ENCODE measurements around the gene KDM5A.
"Not testable (repeated sequence)": the region's sequence is repeated elsewhere in the genome, so short reads cannot be mapped to it uniquely, and the experiment has no call there.

Gene KDM5A

DNA sequence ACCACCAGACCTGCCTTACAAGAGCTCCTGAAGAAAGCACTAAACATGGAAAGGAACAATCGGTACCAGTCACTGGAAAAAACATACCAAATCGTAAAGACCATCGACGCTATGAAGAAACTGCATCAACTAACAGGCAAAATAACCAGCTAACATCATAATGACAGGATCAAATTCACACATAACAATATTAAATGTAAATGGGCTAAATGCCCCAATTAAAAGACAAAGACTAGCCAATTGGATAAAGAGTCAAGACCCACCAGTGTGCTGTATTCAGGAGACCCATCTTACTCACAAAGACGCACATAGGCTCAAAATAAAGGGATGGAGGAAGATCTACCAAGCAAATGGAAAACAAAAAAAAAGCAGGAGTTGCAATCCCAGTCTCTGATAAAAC is 89.6 kb downstream of the KDM5A start:
- not testable (repeated sequence) for H3K9ac ChIP-seq (ENCODE audit: low read length); H3K4me3 ChIP-seq (ENCODE audit: low read depth, low read length); H3K27ac ChIP-seq (ENCODE audit: low read depth, low read length); H3K27me3 ChIP-seq (ENCODE audit: control insufficient read depth, insufficient read depth, low read length); H3K9me3 ChIP-seq (ENCODE audit: control insufficient read depth, insufficient read depth, low read depth, low read length); H3K4me1 ChIP-seq (ENCODE audit: control insufficient read depth, insufficient read depth, low read length)
- H3K36me3 ChIP-seq (ENCODE audit: control insufficient read depth, insufficient read depth, low read length), result peaks cover 43% of the 10 kb centered on the region

GRCh38 chr12:298059-298458 is 91.1 kb downstream of the KDM5A start:
- H3K4me3 ChIP-seq (ENCODE audit: low read depth, low read length); H3K9me3 ChIP-seq (ENCODE audit: control insufficient read depth, insufficient read depth, low read depth, low read length); H3K27me3 ChIP-seq (ENCODE audit: control insufficient read depth, insufficient read depth, low read length); H3K4me1 ChIP-seq (ENCODE audit: control insufficient read depth, insufficient read depth, low read length); H3K27ac ChIP-seq (ENCODE audit: low read depth, low read length); H3K9ac ChIP-seq (ENCODE audit: low read length): not testable (repeated sequence)
- H3K36me3 ChIP-seq (ENCODE audit: control insufficient read depth, insufficient read depth, low read length), result peaks cover 43% of the 10 kb centered on the region

DNA sequence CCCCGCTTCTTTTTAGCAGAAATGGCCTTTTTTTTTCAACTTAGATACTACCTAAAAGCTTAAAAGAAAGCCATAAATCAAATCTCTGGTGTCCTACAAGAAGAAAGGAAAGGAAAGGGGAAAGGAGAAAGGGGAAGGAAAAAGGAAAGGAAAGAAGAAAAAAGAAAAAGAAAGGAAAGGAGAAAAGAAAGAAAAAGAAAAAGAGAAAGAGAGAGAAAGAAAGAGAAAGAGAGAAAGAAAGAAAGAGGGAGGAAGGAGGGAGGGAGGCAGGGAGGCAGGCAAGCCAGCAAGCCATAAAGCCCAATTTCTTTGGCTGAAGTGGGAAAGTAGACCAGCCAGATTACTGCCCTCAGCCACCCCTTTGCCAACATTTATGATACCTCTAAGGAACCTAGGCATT is 94.0 kb downstream of the KDM5A start:
- Histone ChIP-seq H3K4me3 (ENCODE audit: low read depth, low read length) (no peak overlapping the region), H3K9ac (ENCODE audit: low read length) (no peak overlapping the region), H3K27ac (ENCODE audit: low read depth, low read length) (no peak overlapping the region), H3K27me3 (ENCODE audit: control insufficient read depth, insufficient read depth, low read length) (no peaks in the 10 kb centered on the region), H3K4me1 (ENCODE audit: control insufficient read depth, insufficient read depth, low read length) (no peaks in the 10 kb centered on the region), H3K9me3 (ENCODE audit: control insufficient read depth, insufficient read depth, low read depth, low read length) (no peaks in the 10 kb centered on the region), H3K36me3 (ENCODE audit: control insufficient read depth, insufficient read depth, low read length) (peaks cover 60% of the 10 kb centered on the region)

- Histone ChIP-seq H3K27me3 (ENCODE audit: control insufficient read depth, insufficient read depth, low read length) (no peaks in the 10 kb centered on the region), H3K9me3 (ENCODE audit: control insufficient read depth, insufficient read depth, low read depth, low read length) (no peaks in the 10 kb centered on the region), H3K4me1 (ENCODE audit: control insufficient read depth, insufficient read depth, low read length) (no peaks in the 10 kb centered on the region), H3K4me3 (ENCODE audit: low read depth, low read length) (no peak overlapping the region), H3K9ac (ENCODE audit: low read length) (no peak overlapping the region), H3K27ac (ENCODE audit: low read depth, low read length) (no peak overlapping the region), H3K36me3 (ENCODE audit: control insufficient read depth, insufficient read depth, low read length) (peaks cover 60% of the 10 kb centered on the region)
Measured at GRCh38 chr12:293199-293598, 95.9 kb downstream of the KDM5A start.

- H3K9me3 ChIP-seq (ENCODE audit: control insufficient read depth, insufficient read depth, low read depth, low read length), result no peaks in the 10 kb centered on the region
- H3K27ac ChIP-seq (ENCODE audit: low read depth, low read length), result no peak overlapping the region
- no peak overlapping the region for H3K4me3 ChIP-seq (ENCODE audit: low read depth, low read length)
- no peaks in the 10 kb centered on the region for H3K4me1 ChIP-seq (ENCODE audit: control insufficient read depth, insufficient read depth, low read length)
- H3K27me3 ChIP-seq (ENCODE audit: control insufficient read depth, insufficient read depth, low read length), result no peaks in the 10 kb centered on the region
- H3K9ac ChIP-seq (ENCODE audit: low read length), result no peak overlapping the region
- H3K36me3 ChIP-seq (ENCODE audit: control insufficient read depth, insufficient read depth, low read length), result peaks cover 55% of the 10 kb centered on the region
Measured at GRCh38 chr12:292186-292585, 96.9 kb downstream of the KDM5A start.

DNA sequence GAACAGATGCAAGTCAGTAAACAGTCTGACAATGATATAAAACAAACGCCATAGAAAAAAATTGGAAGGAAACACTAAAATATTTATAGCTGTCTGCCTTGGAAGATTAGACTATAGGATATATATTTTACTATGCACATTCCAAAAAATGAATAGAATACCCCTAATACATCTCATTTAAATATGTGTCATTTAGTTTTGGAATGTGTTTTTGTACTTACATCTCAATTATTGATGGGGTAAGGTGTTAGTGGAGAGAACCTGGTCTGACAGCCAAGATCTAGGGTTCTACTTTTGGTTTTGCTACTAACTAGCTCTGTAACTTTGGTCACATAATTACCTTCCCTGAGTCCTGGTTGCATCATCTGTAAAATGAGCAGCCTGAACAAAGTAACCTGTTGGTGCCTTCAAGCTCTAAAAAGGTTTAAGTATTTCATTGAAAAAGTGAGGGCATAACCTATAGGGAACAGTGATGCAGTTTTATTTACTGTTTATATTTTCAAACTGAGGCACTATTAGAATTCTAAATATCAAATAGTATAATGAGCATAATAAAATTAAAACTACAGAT is 97.9 kb downstream of the KDM5A start:
- Histone ChIP-seq H3K9me3 (ENCODE audit: control insufficient read depth, insufficient read depth, low read depth, low read length) (no peaks in the 10 kb centered on the region), H3K36me3 (ENCODE audit: control insufficient read depth, insufficient read depth, low read length) (peaks cover 53% of the 10 kb centered on the region), H3K9ac (ENCODE audit: low read length) (no peak overlapping the region), H3K4me1 (ENCODE audit: control insufficient read depth, insufficient read depth, low read length) (no peaks in the 10 kb centered on the region), H3K27me3 (ENCODE audit: control insufficient read depth, insufficient read depth, low read length) (no peaks in the 10 kb centered on the region), H3K4me3 (ENCODE audit: low read depth, low read length) (no peak overlapping the region), H3K27ac (ENCODE audit: low read depth, low read length) (no peak overlapping the region)

DNA sequence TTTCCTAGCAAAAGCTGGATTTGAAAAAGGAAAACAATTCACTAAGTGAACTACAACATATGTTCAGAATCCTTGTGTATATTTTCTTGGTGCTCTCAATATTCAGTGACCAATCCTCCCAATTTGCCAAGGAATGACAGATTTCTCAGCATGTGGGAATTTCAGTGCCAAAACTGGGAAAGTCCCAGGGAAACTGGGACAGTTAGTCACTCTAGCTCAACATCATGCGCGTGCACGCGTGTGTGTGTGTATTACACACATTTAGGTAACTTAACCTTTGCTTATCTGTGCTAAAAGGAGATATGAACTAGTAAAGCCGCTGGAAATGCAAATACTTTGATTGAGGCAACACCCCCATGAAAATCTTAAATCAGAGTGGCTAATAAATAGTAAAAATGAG is 100.4 kb downstream of the KDM5A start:
- H3K4me1 ChIP-seq (ENCODE audit: control insufficient read depth, insufficient read depth, low read length), result no peaks in the 10 kb centered on the region
- peaks cover 49% of the 10 kb centered on the region for H3K36me3 ChIP-seq (ENCODE audit: control insufficient read depth, insufficient read depth, low read length)
- H3K9me3 ChIP-seq (ENCODE audit: control insufficient read depth, insufficient read depth, low read depth, low read length), result no peaks in the 10 kb centered on the region
- H3K4me3 ChIP-seq (ENCODE audit: low read depth, low read length), result no peak overlapping the region
- no peak overlapping the region for H3K9ac ChIP-seq (ENCODE audit: low read length)
- no peaks in the 10 kb centered on the region for H3K27me3 ChIP-seq (ENCODE audit: control insufficient read depth, insufficient read depth, low read length)
- no peak overlapping the region for H3K27ac ChIP-seq (ENCODE audit: low read depth, low read length)

GRCh38 chr12:286531-287300 is 102.4 kb downstream of the KDM5A start:
- Histone ChIP-seq H3K4me3 (ENCODE audit: low read depth, low read length) (no peak overlapping the region), H3K36me3 (ENCODE audit: control insufficient read depth, insufficient read depth, low read length) (peaks cover 34% of the 10 kb centered on the region), H3K9ac (ENCODE audit: low read length) (no peak overlapping the region), H3K27me3 (ENCODE audit: control insufficient read depth, insufficient read depth, low read length) (no peaks in the 10 kb centered on the region), H3K27ac (ENCODE audit: low read depth, low read length) (no peak overlapping the region), H3K9me3 (ENCODE audit: control insufficient read depth, insufficient read depth, low read depth, low read length) (no peaks in the 10 kb centered on the region), H3K4me1 (ENCODE audit: control insufficient read depth, insufficient read depth, low read length) (no peaks in the 10 kb centered on the region)

DNA sequence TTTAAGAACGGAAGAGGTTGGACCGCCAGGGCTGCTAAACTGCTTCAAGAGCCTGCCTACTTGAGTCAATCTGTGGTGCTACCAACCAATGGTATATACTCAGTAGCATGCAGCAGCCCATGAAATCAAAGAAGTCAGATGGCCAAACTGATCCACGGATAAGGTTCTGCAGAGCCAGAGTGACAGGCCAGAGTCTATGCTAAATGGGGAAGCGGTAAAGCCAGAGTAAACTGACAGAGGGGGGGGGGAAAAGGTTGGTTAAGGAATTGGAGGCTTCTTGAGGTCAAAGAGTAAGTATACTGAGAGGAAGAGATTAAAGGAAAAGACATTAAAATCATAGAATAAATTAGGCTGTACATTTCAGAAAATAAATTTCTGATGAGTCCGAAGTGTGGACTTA is 111.1 kb downstream of the KDM5A start:
- no peaks in the 10 kb centered on the region; the same call in 1 of the 2 replicates for H3K36me3 ChIP-seq (ENCODE audit: control insufficient read depth, insufficient read depth, low read length)
- H3K9me3 ChIP-seq (ENCODE audit: control insufficient read depth, insufficient read depth, low read depth, low read length), result no peaks in the 10 kb centered on the region
- no peak overlapping the region for H3K4me3 ChIP-seq (ENCODE audit: low read depth, low read length)
- no peak overlapping the region for H3K27ac ChIP-seq (ENCODE audit: low read depth, low read length)
- H3K27me3 ChIP-seq (ENCODE audit: control insufficient read depth, insufficient read depth, low read length), result no peaks in the 10 kb centered on the region
- no peaks in the 10 kb centered on the region for H3K4me1 ChIP-seq (ENCODE audit: control insufficient read depth, insufficient read depth, low read length)
- no peak overlapping the region for H3K9ac ChIP-seq (ENCODE audit: low read length)

DNA sequence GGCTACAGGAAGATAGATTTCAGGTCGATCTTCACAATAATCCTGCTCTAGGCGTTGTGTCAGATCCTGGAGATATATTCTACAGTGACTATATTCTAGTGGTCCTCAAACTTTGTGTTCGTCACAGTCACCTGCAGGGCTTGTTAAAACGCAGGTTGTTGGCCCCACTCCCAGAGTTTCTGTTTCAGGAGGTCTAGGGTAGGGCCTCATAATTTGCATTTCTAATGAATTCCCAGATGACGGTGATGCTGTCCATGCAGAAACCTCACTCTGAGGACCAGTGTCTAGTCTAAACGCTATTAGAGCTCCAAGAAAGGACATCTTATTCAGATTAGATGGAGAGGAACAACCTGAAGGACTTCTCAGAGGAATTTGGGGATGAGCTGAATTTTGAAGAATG is 113.3 kb downstream of the KDM5A start:
- Histone ChIP-seq H3K9me3 (ENCODE audit: control insufficient read depth, insufficient read depth, low read depth, low read length) (no peaks in the 10 kb centered on the region), H3K9ac (ENCODE audit: low read length) (no peak overlapping the region), H3K4me1 (ENCODE audit: control insufficient read depth, insufficient read depth, low read length) (no peaks in the 10 kb centered on the region)

DNA sequence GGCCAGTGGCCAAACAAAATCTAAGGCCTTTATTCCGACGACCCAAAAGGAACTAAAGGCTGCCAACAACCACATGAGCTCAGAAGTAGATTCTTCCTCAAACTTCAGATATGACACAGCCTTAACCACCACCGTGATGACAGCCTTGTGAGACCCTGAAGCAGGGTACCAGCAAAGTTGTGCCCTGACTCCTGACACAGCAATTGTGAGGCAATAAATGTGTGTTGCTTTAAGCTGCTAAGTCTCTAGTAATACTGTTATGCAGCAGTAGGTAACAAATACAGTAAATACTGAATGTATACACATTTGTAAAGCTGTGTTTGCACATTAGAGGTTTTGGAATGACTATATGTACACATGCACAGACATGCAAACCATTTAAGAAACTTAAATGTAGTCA is 115.7 kb downstream of the KDM5A start:
- no peak overlapping the region for H3K9ac ChIP-seq (ENCODE audit: low read length)
- no peaks in the 10 kb centered on the region for H3K27me3 ChIP-seq (ENCODE audit: control insufficient read depth, insufficient read depth, low read length)
- H3K27ac ChIP-seq (ENCODE audit: low read depth, low read length), result no peak overlapping the region
- H3K4me1 ChIP-seq (ENCODE audit: control insufficient read depth, insufficient read depth, low read length), result no peaks in the 10 kb centered on the region
- H3K36me3 ChIP-seq (ENCODE audit: control insufficient read depth, insufficient read depth, low read length), result no peaks in the 10 kb centered on the region
- H3K4me3 ChIP-seq (ENCODE audit: low read depth, low read length), result no peak overlapping the region
- H3K9me3 ChIP-seq (ENCODE audit: control insufficient read depth, insufficient read depth, low read depth, low read length), result no peaks in the 10 kb centered on the region

More for the DNA sequence above, 113.3 kb downstream of the KDM5A start:
- Histone ChIP-seq H3K4me3 (ENCODE audit: low read depth, low read length) (no peak overlapping the region), H3K36me3 (ENCODE audit: control insufficient read depth, insufficient read depth, low read length) (no peaks in the 10 kb centered on the region), H3K27me3 (ENCODE audit: control insufficient read depth, insufficient read depth, low read length) (no peaks in the 10 kb centered on the region), H3K27ac (ENCODE audit: low read depth, low read length) (no peak overlapping the region)
